HepG2 (cell line): ENCODE results near the gene UNC13D. TPM values are rescaled to one million over a fixed set of nuclear protein-coding genes. Genes with fewer than 3 reads are reported as not detected.

ENCODE experiments used
- ARNT2 ChIP-seq: sonication (generic); formaldehyde crosslinking; IDR thresholded peaks from 2 replicates; pipeline ENCODE4 v1.8.0; 2022; ENCODE audit warnings: mild to moderate bottlenecking, low read depth, missing genetic modification reagents, moderate library complexity
- IRF9 ChIP-seq: sonication (generic); formaldehyde crosslinking; IDR thresholded peaks from 2 replicates; pipeline ENCODE4 v1.8.0; 2022; ENCODE audit warnings: missing genetic modification reagents, mild to moderate bottlenecking, borderline replicate concordance
- KDM2A ChIP-seq: sonication (generic); formaldehyde crosslinking; IDR thresholded peaks from 2 replicates; pipeline ENCODE4 v1.4.0; 2020; ENCODE audit warnings: low read depth, missing genetic modification reagents, borderline replicate concordance
- RARA ChIP-seq: IDR thresholded peaks from 2 replicates; pipeline ENCODE4 v1.6.1; 2016; ENCODE audit warnings: missing genetic modification reagents, missing compliant biosample characterization
- SOX6 ChIP-seq, 2 experiments: fragments of 450-650 bp in 1 of 2; sonication (generic) in 1 of 2; formaldehyde crosslinking in 1 of 2; IDR thresholded peaks; 2 replicates each; pipeline versions ENCODE4 v1.4.0 to v1.6.1; 2017 to 2020; ENCODE audit warnings: antibody characterized with exemption in 1 of 2, mild to moderate bottlenecking in 1 of 2, missing genetic modification reagents in 1 of 2
- SRSF1 ChIP-seq: fragments of 200-400 bp; formaldehyde crosslinking; optimal IDR thresholded peaks from 2 replicates; pipeline ENCODE3; 2017; ENCODE audit warnings: mild to moderate bottlenecking, low read depth, low read length, moderate library complexity
- SSRP1 ChIP-seq: IDR thresholded peaks from 2 replicates; pipeline ENCODE4 v1.6.1; 2016; ENCODE audit warnings: control low read depth
- ZFY ChIP-seq: sonication (generic); formaldehyde crosslinking; IDR thresholded peaks from 2 replicates; pipeline ENCODE4 v1.4.0; 2020; ENCODE audit warnings: missing genetic modification reagents
- ZGPAT ChIP-seq: IDR thresholded peaks from 2 replicates; pipeline ENCODE4 v1.6.1; 2016; ENCODE audit warnings: mild to moderate bottlenecking
- ZNF263 ChIP-seq: sonication (generic); formaldehyde crosslinking; IDR thresholded peaks from 2 replicates; pipeline ENCODE4 v1.4.0; 2020; ENCODE audit warnings: missing genetic modification reagents
- ZNF280B ChIP-seq: sonication (generic); formaldehyde crosslinking; IDR thresholded peaks from 2 replicates; pipeline ENCODE4 v1.5.0; 2020; ENCODE audit warnings: missing genetic modification reagents, mild to moderate bottlenecking, borderline replicate concordance
- ZNF296 ChIP-seq: sonication (generic); formaldehyde crosslinking; conservative IDR thresholded peaks from 2 replicates; pipeline ENCODE4 v1.5.0; 2020; ENCODE audit warnings: mild to moderate bottlenecking, missing genetic modification reagents
- ZNF460 ChIP-seq: sonication (generic); formaldehyde crosslinking; IDR thresholded peaks from 2 replicates; pipeline ENCODE4 v1.5.1; 2020; ENCODE audit warnings: missing genetic modification reagents, mild to moderate bottlenecking, borderline replicate concordance
- ZNF562 ChIP-seq: sonication (generic); formaldehyde crosslinking; IDR thresholded peaks from 2 replicates; pipeline ENCODE4 v1.8.0; 2022; ENCODE audit warnings: missing genetic modification reagents, borderline replicate concordance
- ZNF614 ChIP-seq: IDR thresholded peaks from 2 replicates; pipeline ENCODE4 v1.6.1; 2018; ENCODE audit warnings: missing biosample characterization, missing genetic modification reagents, inconsistent platforms, borderline replicate concordance
- ZNF674 ChIP-seq: sonication (generic); formaldehyde crosslinking; IDR thresholded peaks from 2 replicates; pipeline ENCODE4 v1.5.0; 2020; ENCODE audit warnings: low read depth, mild to moderate bottlenecking, missing genetic modification reagents
- ZNF781 ChIP-seq: sonication (generic); formaldehyde crosslinking; IDR thresholded peaks from 2 replicates; pipeline ENCODE4 v1.5.1; 2020; ENCODE audit warnings: borderline replicate concordance, mild to moderate bottlenecking, missing genetic modification reagents; ENCODE audit errors: not compliant biosample characterization
- ZNF816 ChIP-seq: sonication (generic); formaldehyde crosslinking; IDR thresholded peaks from 2 replicates; pipeline ENCODE4 v1.8.0; 2022; ENCODE audit warnings: missing genetic modification reagents, mild to moderate bottlenecking, borderline replicate concordance
- polyA plus RNA-seq, 8 experiments: library from polyadenylated mRNA; depleted of rRNA in 3 of 8; stranded (reverse) in 7 of 8; unstranded in 1 of 8; fragments of >200 nt; fragmentation: Illumina TruSeq in 4 of 8; extraction: Trizol in 4 of 8; gene quantifications; 2 replicates each; pipeline versions ENCODE4 v1.2.1 to v1.2.3, GENCODE V29; 2011 to 2016; ENCODE audit warnings: low read depth in 4 of 8, missing spikeins in 1 of 8, mixed read lengths in 1 of 8; ENCODE audit not compliant: insufficient read depth in 1 of 8
- total RNA-seq, 5 experiments: library from RNA; depleted of rRNA; stranded (reverse); fragments of >200 nt; fragmentation: Illumina TruSeq; extraction: Trizol; gene quantifications; 2 replicates each; pipeline ENCODE4 v1.2.3, GENCODE V29; 2016; ENCODE audit warnings: low read depth in 1 of 5
- TF ChIP-seq, protein P1 (sequence below): sonication (generic); formaldehyde crosslinking; conservative IDR thresholded peaks from 2 replicates; pipeline ENCODE4 v1.8.0; 2022; ENCODE audit warnings: mild to moderate bottlenecking, moderate library complexity, missing genetic modification reagents
- TF ChIP-seq, protein P2 (sequence below): sonication (generic); formaldehyde crosslinking; IDR thresholded peaks from 2 replicates; pipeline ENCODE4 v1.8.1; 2023; ENCODE audit warnings: mild to moderate bottlenecking, moderate library complexity, missing genetic modification reagents

UNC13D gene
- total and polyA plus RNA-seq, 2 of the 13 experiments (the other 11 are each of a cell fraction or from before 2014, with no cell fraction given) = 29.7 to 42.7 TPM

- TF ChIP-seq, protein P1, sequence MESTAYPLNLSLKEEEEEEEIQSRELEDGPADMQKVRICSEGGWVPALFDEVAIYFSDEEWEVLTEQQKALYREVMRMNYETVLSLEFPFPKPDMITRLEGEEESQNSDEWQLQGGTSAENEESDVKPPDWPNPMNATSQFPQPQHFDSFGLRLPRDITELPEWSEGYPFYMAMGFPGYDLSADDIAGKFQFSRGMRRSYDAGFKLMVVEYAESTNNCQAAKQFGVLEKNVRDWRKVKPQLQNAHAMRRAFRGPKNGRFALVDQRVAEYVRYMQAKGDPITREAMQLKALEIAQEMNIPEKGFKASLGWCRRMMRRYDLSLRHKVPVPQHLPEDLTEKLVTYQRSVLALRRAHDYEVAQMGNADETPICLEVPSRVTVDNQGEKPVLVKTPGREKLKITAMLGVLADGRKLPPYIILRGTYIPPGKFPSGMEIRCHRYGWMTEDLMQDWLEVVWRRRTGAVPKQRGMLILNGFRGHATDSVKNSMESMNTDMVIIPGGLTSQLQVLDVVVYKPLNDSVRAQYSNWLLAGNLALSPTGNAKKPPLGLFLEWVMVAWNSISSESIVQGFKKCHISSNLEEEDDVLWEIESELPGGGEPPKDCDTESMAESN (CRISPR knock-in tag) = no peak
- TF ChIP-seq ZNF816 (CRISPR knock-in tag) (no peak), ZNF781 (no peak), ZNF263 (CRISPR knock-in tag) (peak; percentile 67), RARA (CRISPR knock-in tag) (peak; percentile 32; the same call in 1 of the 2 replicates), ZNF296 (CRISPR knock-in tag) (0 out of 2 replicates have a peak, but pooled peaks have one; percentile 7), ZNF460 (CRISPR knock-in tag) (no peak), ZNF562 (CRISPR knock-in tag) (no peak), ZFY (CRISPR knock-in tag) (peak; percentile 69; the same call in 1 of the 2 replicates), ZGPAT (CRISPR knock-in tag) (peak; percentile 37; the same call in 1 of the 2 replicates), SSRP1 (CRISPR knock-in tag) (no peak), ZNF614 (CRISPR knock-in tag) (0 out of 2 replicates have a peak, but pooled peaks have one; percentile 4), KDM2A (CRISPR knock-in tag) (peak; percentile 23; the same call in 1 of the 2 replicates), ZNF280B (peak; percentile 56), SOX6 (IDR thresholded peaks at IDR 0.05) (no peak), SOX6 (CRISPR knock-in tag; IDR thresholded peaks at IDR 0.05) (peak; percentile 77), ARNT2 (no peak), IRF9 (0 out of 2 replicates have a peak, but pooled peaks have one; percentile 6), SRSF1 (peak; percentile 46), ZNF674 (CRISPR knock-in tag) (no peak)
- TF ChIP-seq, protein P2, sequence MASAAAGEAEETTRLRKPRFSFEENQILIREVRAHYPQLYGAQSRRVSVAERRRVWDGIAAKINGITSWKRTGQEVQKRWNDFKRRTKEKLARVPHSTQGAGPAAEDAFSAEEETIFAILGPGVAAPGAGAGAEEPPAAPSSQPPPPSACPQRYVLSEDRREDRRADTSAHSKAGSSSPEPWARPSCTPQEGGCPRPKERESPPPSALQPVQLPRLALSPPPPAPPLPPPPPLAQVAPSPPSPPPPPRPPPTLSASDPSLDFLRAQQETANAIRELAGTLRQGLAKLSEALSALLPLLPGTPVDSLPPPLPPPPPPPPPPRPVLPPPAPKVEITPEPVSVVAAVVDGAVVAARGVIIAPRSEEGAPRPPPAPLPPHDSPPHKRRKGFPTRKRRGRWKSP (CRISPR knock-in tag) = peak; percentile 59
Measured at GRCh38 chr17:75848523-75849278, 4.5 kb upstream of the UNC13D start (continued).
